GM19455 (cell line): Measurements from ENCODE around the gene ELAVL3.
"Not testable (repeated sequence)": the region's sequence is repeated elsewhere in the genome, so short reads cannot be mapped to it uniquely, and the experiment has no call there.

Source experiments
- ATAC-seq: cut with Tn5 transposase; IDR thresholded peaks from one replicate; pipeline ENCODE4 v1.9.1; 2021; ENCODE audit not compliant: unreplicated experiment

Gene ELAVL3

GRCh38 chr19:11486661-11487503 lies 6.0 kb upstream of the ELAVL3 start:
- no peak for ATAC-seq

GRCh38 chr19:11485245-11485837 lies 4.5 kb upstream of the ELAVL3 start:
- no peak for ATAC-seq

- ATAC-seq = no peak
These were observed 2.7 kb upstream of the ELAVL3 start for GRCh38 chr19:11483366-11484111.

GRCh38 chr19:11482384-11483050 lies 1.7 kb upstream of the ELAVL3 start:
- peak; percentile 63 for ATAC-seq

GRCh38 chr19:11481534-11482383 lies 913 bp upstream of the ELAVL3 start:
- peak; percentile 71 for ATAC-seq

GRCh38 chr19:11479898-11480714 lies 740 bp downstream of the ELAVL3 start:
- ATAC-seq = no peak

GRCh38 chr19:11479090-11479897 lies 1.6 kb downstream of the ELAVL3 start:
- ATAC-seq = no peak

GRCh38 chr19:11478167-11479089 lies 2.4 kb downstream of the ELAVL3 start:
- no peak for ATAC-seq

GRCh38 chr19:11475861-11476260 lies 5.0 kb downstream of the ELAVL3 start:
- ATAC-seq = no peak

- ATAC-seq = not testable (repeated sequence)
These were observed 5.5 kb downstream of the ELAVL3 start for GRCh38 chr19:11475343-11475742.

- ATAC-seq = no peak
These were observed 7.1 kb downstream of the ELAVL3 start for GRCh38 chr19:11473725-11474124.

- ATAC-seq = not testable (repeated sequence)
These were observed 12.5 kb downstream of the ELAVL3 start for GRCh38 chr19:11468266-11468845.

- no peak for ATAC-seq
These were observed 15.2 kb downstream of the ELAVL3 start for GRCh38 chr19:11465600-11465999.

GRCh38 chr19:11464333-11465265 lies 16.2 kb downstream of the ELAVL3 start:
- ATAC-seq = no peak

GRCh38 chr19:11463391-11463790 lies 17.5 kb downstream of the ELAVL3 start:
- no peak for ATAC-seq

GRCh38 chr19:11461453-11461852 lies 19.4 kb downstream of the ELAVL3 start:
- no peak for ATAC-seq
